Activated naive CD8-positive, alpha-beta T cell (primary cell): ENCODE results near the gene COL18A1.
A peak's percentile ranks its signal among the peaks of the same experiment; 100 is the strongest.
"Not testable (repeated sequence)": the region's sequence is repeated elsewhere in the genome, so short reads cannot be mapped to it uniquely, and the experiment has no call there.

Experiments
- H3K27ac Mint-ChIP-seq: one replicate; pipeline ENCODE4 v1.8.0; 2021; ENCODE audit warnings: mixed read lengths
- H3K27me3 Mint-ChIP-seq: one replicate; pipeline ENCODE4 v1.8.0; 2021; ENCODE audit warnings: mixed read lengths
- H3K36me3 Mint-ChIP-seq: one replicate; pipeline ENCODE4 v1.8.0; 2021; ENCODE audit warnings: mixed read lengths
- H3K4me1 Mint-ChIP-seq: one replicate; pipeline ENCODE4 v1.8.0; 2021; ENCODE audit warnings: low read depth, mixed read lengths
- H3K4me3 Mint-ChIP-seq: one replicate; pipeline ENCODE4 v1.8.0; 2021; ENCODE audit warnings: mild to moderate bottlenecking, mixed read lengths
- H3K9me3 Mint-ChIP-seq: one replicate; pipeline ENCODE4 v1.8.0; 2021; ENCODE audit warnings: low read depth, mixed read lengths

Gene COL18A1

GRCh38 chr21:45404730-45405270 lies at the start of gene COL18A1:
COL18A1 (plus strand) TSS chr21:45405165; CDS start chr21:45405231, 66 bp downstream.
- Mint-ChIP-seq H3K9me3 (peaks cover 6% of the 10 kb centered on the region), H3K4me1 (peaks cover 14% of the 10 kb centered on the region), H3K27me3 (peaks cover 38% of the 10 kb centered on the region), H3K36me3 (peaks cover 6% of the 10 kb centered on the region), H3K27ac (peak within 1 kb of the TSS; percentile 1), H3K4me3 (peak within 1 kb of the TSS; percentile 87)

GRCh38 chr21:45355573-45355972 lies 49.4 kb upstream of the COL18A1 start:
- Mint-ChIP-seq H3K4me1 (peaks cover 8% of the 10 kb centered on the region), H3K27me3 (peaks cover 6% of the 10 kb centered on the region), H3K4me3 (no peak overlapping the region), H3K36me3 (no peaks in the 10 kb centered on the region), H3K27ac (no peak overlapping the region), H3K9me3 (no peaks in the 10 kb centered on the region)

- Mint-ChIP-seq H3K36me3 (no peaks in the 10 kb centered on the region), H3K4me3 (no peak overlapping the region), H3K4me1 (peaks cover 8% of the 10 kb centered on the region), H3K27ac (no peak overlapping the region), H3K27me3 (peaks cover 6% of the 10 kb centered on the region), H3K9me3 (no peaks in the 10 kb centered on the region)
Measured at GRCh38 chr21:45356251-45356650, 48.7 kb upstream of the COL18A1 start.

- peaks cover 8% of the 10 kb centered on the region for H3K4me1 Mint-ChIP-seq
- no peak overlapping the region for H3K4me3 Mint-ChIP-seq
- no peaks in the 10 kb centered on the region for H3K36me3 Mint-ChIP-seq
- H3K9me3 Mint-ChIP-seq = no peaks in the 10 kb centered on the region
- peaks cover 6% of the 10 kb centered on the region for H3K27me3 Mint-ChIP-seq
- H3K27ac Mint-ChIP-seq = no peak overlapping the region
Measured at GRCh38 chr21:45356653-45357435, 48.1 kb upstream of the COL18A1 start.

GRCh38 chr21:45357436-45358260 lies 47.3 kb upstream of the COL18A1 start:
- peaks cover 6% of the 10 kb centered on the region for H3K27me3 Mint-ChIP-seq
- H3K4me1 Mint-ChIP-seq = peaks cover 8% of the 10 kb centered on the region
- H3K4me3 Mint-ChIP-seq = no peak overlapping the region
- H3K9me3 Mint-ChIP-seq = no peaks in the 10 kb centered on the region
- H3K36me3 Mint-ChIP-seq = no peaks in the 10 kb centered on the region
- H3K27ac Mint-ChIP-seq = no peak overlapping the region

- no peaks in the 10 kb centered on the region for H3K9me3 Mint-ChIP-seq
- no peak overlapping the region for H3K4me3 Mint-ChIP-seq
- H3K36me3 Mint-ChIP-seq = no peaks in the 10 kb centered on the region
- H3K27me3 Mint-ChIP-seq = peaks cover 6% of the 10 kb centered on the region
- no peak overlapping the region for H3K27ac Mint-ChIP-seq
- peaks cover 8% of the 10 kb centered on the region for H3K4me1 Mint-ChIP-seq
Measured at GRCh38 chr21:45358261-45358670, 46.7 kb upstream of the COL18A1 start.

- Mint-ChIP-seq H3K9me3 (no peaks in the 10 kb centered on the region), H3K27ac (no peak overlapping the region), H3K4me3 (no peak overlapping the region), H3K36me3 (no peaks in the 10 kb centered on the region), H3K4me1 (peaks cover 8% of the 10 kb centered on the region), H3K27me3 (peaks cover 6% of the 10 kb centered on the region)
Measured at GRCh38 chr21:45358711-45359310, 46.2 kb upstream of the COL18A1 start.

GRCh38 chr21:45359451-45360217 lies 45.3 kb upstream of the COL18A1 start:
- H3K27me3 Mint-ChIP-seq = peaks cover 8% of the 10 kb centered on the region
- no peaks in the 10 kb centered on the region for H3K9me3 Mint-ChIP-seq
- H3K27ac Mint-ChIP-seq = no peak overlapping the region
- no peak overlapping the region for H3K4me3 Mint-ChIP-seq
- H3K4me1 Mint-ChIP-seq = peaks cover 12% of the 10 kb centered on the region
- H3K36me3 Mint-ChIP-seq = no peaks in the 10 kb centered on the region

GRCh38 chr21:45361033-45361997 lies 43.6 kb upstream of the COL18A1 start:
- H3K9me3 Mint-ChIP-seq = no peaks in the 10 kb centered on the region
- peaks cover 2% of the 10 kb centered on the region for H3K27me3 Mint-ChIP-seq
- peaks cover 4% of the 10 kb centered on the region for H3K4me1 Mint-ChIP-seq
- no peak overlapping the region for H3K27ac Mint-ChIP-seq
- H3K4me3 Mint-ChIP-seq = no peak overlapping the region
- H3K36me3 Mint-ChIP-seq = no peaks in the 10 kb centered on the region

GRCh38 chr21:45362077-45362747 lies 42.8 kb upstream of the COL18A1 start:
- no peaks in the 10 kb centered on the region for H3K36me3 Mint-ChIP-seq
- H3K4me3 Mint-ChIP-seq = no peak overlapping the region
- H3K4me1 Mint-ChIP-seq = peaks cover 4% of the 10 kb centered on the region
- peaks cover 2% of the 10 kb centered on the region for H3K27me3 Mint-ChIP-seq
- H3K27ac Mint-ChIP-seq = no peak overlapping the region
- no peaks in the 10 kb centered on the region for H3K9me3 Mint-ChIP-seq

GRCh38 chr21:45362748-45363145 lies 42.2 kb upstream of the COL18A1 start:
- H3K9me3 Mint-ChIP-seq = no peaks in the 10 kb centered on the region
- no peaks in the 10 kb centered on the region for H3K36me3 Mint-ChIP-seq
- H3K4me1 Mint-ChIP-seq = peaks cover 4% of the 10 kb centered on the region
- H3K4me3 Mint-ChIP-seq = no peak overlapping the region
- H3K27me3 Mint-ChIP-seq = peaks cover 2% of the 10 kb centered on the region
- no peak overlapping the region for H3K27ac Mint-ChIP-seq

GRCh38 chr21:45363272-45363671 lies 41.7 kb upstream of the COL18A1 start:
- H3K9me3 Mint-ChIP-seq, H3K4me3 Mint-ChIP-seq, H3K36me3 Mint-ChIP-seq, H3K27me3 Mint-ChIP-seq, H3K4me1 Mint-ChIP-seq, H3K27ac Mint-ChIP-seq: not testable (repeated sequence)

GRCh38 chr21:45363921-45364467 lies 41.0 kb upstream of the COL18A1 start:
- Mint-ChIP-seq H3K4me3 (no peak overlapping the region), H3K4me1 (peaks cover 4% of the 10 kb centered on the region), H3K27me3 (peaks cover 2% of the 10 kb centered on the region), H3K36me3 (no peaks in the 10 kb centered on the region), H3K27ac (peak overlapping the region; percentile 22), H3K9me3 (no peaks in the 10 kb centered on the region)
